Aorta (tissue), 5 donors: Measurements from ENCODE around the gene JMY. TPM values are rescaled to one million over a fixed set of nuclear protein-coding genes. Genes with fewer than 3 reads are reported as not detected.
A peak's percentile ranks its signal among the peaks of the same experiment; 100 is the strongest.
"Not testable (repeated sequence)": the region's sequence is repeated elsewhere in the genome, so short reads cannot be mapped to it uniquely, and the experiment has no call there.

ENCODE experiments used
- ATAC-seq: fragments of 200-7000 bp; cut with Tn5 transposase; one replicate; pipeline ENCODE4 v1.9.1; 2022; ENCODE audit warnings: moderate library complexity; ENCODE audit not compliant: low FRiP score
- DNase-seq, 2 donors: peaks; one replicate each; pipeline ENCODE4 v3.0.0-alpha.2; 2020
- H3K27ac ChIP-seq, 2 donors: one replicate each; pipeline ENCODE4 v1.5.1; 2013; ENCODE audit warnings: low read length in 2 of 2, mild to moderate bottlenecking in 2 of 2, moderate library complexity in 2 of 2, control low read depth in 1 of 2, inconsistent platforms in 1 of 2, low read depth in 1 of 2
- H3K27me3 ChIP-seq, 2 donors: one replicate each; pipeline ENCODE4 v1.6.1; 2013; ENCODE audit warnings: control low read depth in 1 of 2, low read length in 1 of 2, mild to moderate bottlenecking in 1 of 2, moderate library complexity in 1 of 2; ENCODE audit not compliant: insufficient read depth in 2 of 2, control insufficient read depth in 1 of 2
- H3K36me3 ChIP-seq, 2 donors: one replicate each; pipeline ENCODE4 v1.6.1; 2013; ENCODE audit warnings: control low read depth in 1 of 2, low read length in 1 of 2, mild to moderate bottlenecking in 1 of 2; ENCODE audit not compliant: insufficient read depth in 2 of 2, control insufficient read depth in 1 of 2
- H3K4me1 ChIP-seq, 2 donors: one replicate each; pipeline ENCODE4 v1.6.1; 2013; ENCODE audit warnings: low read length in 2 of 2, control low read depth in 1 of 2, mild to moderate bottlenecking in 1 of 2, moderate library complexity in 1 of 2; ENCODE audit not compliant: insufficient read depth in 2 of 2, control insufficient read depth in 1 of 2
- H3K4me3 ChIP-seq, 2 donors: one replicate each; pipeline ENCODE4 v1.5.1; 2013; ENCODE audit warnings: low read length in 2 of 2, control low read depth in 1 of 2, mild to moderate bottlenecking in 1 of 2
- H3K9me3 ChIP-seq: one replicate; pipeline ENCODE4 v1.6.1; 2013; ENCODE audit warnings: mild to moderate bottlenecking, low read length; ENCODE audit not compliant: control insufficient read depth
- WGBS, 2 donors: extraction: QIAGEN DNeasy Blood & Tissue Kit; methylation state at CpG; one replicate each; pipeline ENCODE4 v1.1.7; 2013; 5-methylcytosine and 5-hydroxymethylcytosine counted together
- intact Hi-C, 2 donors: fragments of 100-400 bp; cut with DNase I; formaldehyde crosslinking; loops; one replicate each; pipeline versions ENCODE4 v1.14.2 to v1.15.0; 2022
- polyA plus RNA-seq, 2 donors: library from polyadenylated mRNA; stranded (reverse); fragments of 200-250 nt; gene quantifications; one replicate each; pipeline ENCODE4 v1.2.3, GENCODE V29; 2013
- total RNA-seq, 2 donors: library from RNA; stranded (reverse); fragmentation: NEBNext Ultra II Directional; extraction: Animal tissue kit (Norgen Biotek cat#: 25700); gene quantifications; one replicate each; pipeline ENCODE4 v1.2.1, GENCODE V29; 2021
- donor health status: healthy with polysubstance abuse.
- donor health status: Bipolar disorder and iron deficiency.
- donor health status: DM: no; HTN: no; CAD: no.
- donor health status: DM: no; HTN: no; CAD: no.
- donor health status: DM: yes; HTN: yes; CAD: no.

JMY gene
- total and polyA plus RNA-seq, 4 donors, result 3.0 to 14.1 (median 8.3) TPM

DNA sequence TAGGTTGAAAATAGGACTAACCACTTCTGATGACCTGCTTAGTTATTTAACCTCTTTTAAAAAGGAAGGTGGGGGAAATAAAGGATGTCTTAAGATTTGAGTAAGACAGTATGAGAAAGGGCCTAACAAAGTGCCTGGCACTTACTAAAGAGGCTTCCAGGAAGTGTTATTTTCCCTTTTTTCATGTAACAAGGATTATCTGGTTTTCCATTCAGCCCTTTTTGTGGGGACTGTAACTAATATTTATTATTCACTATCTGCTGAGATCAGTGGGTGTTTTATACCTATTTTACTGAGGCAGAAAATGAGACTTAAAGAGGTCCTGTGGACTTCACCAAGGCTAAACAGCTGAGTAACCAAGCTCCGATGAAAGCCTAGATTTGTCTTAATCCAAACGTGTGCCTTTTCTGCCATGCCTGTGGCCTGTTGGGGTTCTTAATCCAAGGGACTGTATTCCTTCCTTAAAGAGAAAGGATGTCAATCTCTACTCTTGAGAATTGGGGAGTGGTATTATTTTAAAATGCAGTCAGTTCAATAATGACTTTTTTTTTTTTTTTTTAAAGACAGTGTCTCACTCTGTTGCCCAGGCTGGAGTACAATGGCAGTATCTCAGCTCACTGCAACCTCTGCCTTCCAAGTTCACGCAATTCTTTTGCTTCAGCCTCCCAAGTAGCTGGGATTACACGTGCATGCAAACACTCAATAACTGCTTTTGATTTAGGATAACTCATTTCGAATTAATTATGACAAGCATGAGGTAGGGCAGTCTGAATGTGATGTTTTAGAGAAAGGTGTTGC is 6.5 kb downstream of the JMY start:
- intact Hi-C loops, result no loop called here
- H3K9me3 ChIP-seq, result no peaks in the 10 kb centered on the region
- ATAC-seq, result no peak
- H3K27ac ChIP-seq, result no peak overlapping the region
- H3K36me3 ChIP-seq, result no peaks in the 10 kb centered on the region
- no peaks in the 10 kb centered on the region for H3K27me3 ChIP-seq
- H3K4me3 ChIP-seq, result no peak overlapping the region
- H3K4me1 ChIP-seq, result peaks cover 0 to 3% of the 10 kb centered on the region in 2 donors
- WGBS, 2 donors, result 81 to 84% methylated on average over 5 of the region's 5 CpGs
- DNase-seq, result no peak

DNA sequence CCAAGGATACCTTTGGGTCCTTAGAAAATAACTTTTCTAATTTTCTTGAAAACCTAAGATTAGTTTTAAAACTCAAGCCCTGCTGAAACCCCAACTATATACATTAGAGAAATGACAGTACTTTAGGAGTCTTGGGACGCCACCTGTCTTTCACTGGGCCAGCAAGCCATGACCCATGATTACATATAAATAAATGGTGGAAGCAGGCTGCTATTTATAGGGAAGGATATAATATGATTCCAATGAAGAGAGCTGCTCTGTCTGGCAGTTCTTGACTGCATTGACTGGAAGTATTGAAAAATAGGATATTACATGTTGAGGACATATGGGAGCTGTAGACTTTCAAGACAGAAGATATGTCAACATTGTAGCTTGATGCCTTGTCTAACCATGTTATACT is 7.3 kb downstream of the JMY start:
- no peaks in the 10 kb centered on the region for H3K27me3 ChIP-seq
- intact Hi-C loops, result no loop called here
- peaks cover 0 to 3% of the 10 kb centered on the region in 2 donors for H3K4me1 ChIP-seq
- H3K27ac ChIP-seq, result no peak overlapping the region
- ATAC-seq (no peak), DNase-seq (no peak)
- no peaks in the 10 kb centered on the region for H3K36me3 ChIP-seq
- H3K9me3 ChIP-seq, result no peaks in the 10 kb centered on the region
- H3K4me3 ChIP-seq, result no peak overlapping the region
- 97 to 100% methylated on average over 1 of the region's 1 CpG for WGBS, 2 donors

DNA sequence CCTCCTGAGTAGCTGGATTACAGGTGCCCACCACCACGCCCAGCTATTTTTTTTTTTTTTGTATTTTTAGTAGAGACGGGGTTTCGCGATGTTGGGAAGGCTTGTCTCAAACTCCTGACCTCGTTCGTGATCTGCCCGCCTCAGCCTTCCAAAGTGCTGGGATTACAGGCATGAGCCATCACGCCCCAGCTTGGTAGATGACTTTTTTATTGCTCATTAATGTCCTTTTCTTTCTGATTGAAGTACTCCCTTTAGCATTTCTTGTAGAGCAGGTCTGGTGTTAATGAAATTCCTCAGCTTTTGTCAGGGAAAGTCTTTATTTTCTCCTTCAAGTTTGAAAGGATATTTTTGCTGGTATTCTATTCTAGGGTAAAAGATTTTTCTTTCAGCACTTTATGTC is 18.1 kb downstream of the JMY start:
- H3K27ac ChIP-seq, H3K4me1 ChIP-seq, ATAC-seq, DNase-seq, intact Hi-C loops, H3K27me3 ChIP-seq, H3K36me3 ChIP-seq, H3K9me3 ChIP-seq, H3K4me3 ChIP-seq: not testable (repeated sequence)
- 90 to 94% methylated on average over 8 of the region's 8 CpGs for WGBS, 2 donors

DNA sequence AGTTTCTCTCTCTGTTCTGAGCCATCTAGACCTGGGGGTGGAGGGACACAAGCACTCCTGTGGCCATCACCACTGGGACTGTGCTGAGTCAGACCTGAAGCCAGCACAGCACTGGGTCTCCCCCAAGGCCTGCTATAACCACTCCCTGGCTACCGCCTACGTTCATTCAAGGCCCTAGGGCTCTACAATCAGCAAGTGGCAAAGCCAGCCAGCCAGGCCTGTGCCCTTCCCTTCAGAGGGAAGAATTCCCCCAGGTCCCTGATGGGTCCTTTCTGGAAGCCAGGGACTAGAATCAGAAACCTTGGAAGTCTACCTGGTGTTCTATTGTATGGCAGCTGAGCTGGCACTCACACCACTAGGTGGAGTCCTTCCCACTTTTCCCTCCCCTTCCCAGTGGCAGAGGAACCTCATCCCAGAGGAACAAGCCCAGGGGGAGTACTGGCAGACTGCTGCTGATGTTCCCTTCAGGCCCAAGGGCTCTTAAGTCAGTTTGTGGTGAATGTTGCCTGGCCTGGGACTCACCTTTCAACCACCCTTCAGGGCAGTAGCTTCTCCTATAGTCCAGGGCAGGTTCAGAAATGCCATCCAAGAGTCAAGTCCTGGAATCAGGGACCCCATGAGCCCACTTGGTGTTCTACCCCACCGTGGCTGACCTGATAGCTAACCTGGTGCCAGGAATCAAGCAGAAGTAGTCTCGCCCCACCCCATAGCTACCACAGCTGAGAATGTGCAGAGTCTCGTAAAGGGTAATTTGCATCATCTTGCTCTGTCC is 20.0 kb downstream of the JMY start:
- Histone ChIP-seq H3K4me1 (no peaks in the 10 kb centered on the region), H3K4me3 (no peak overlapping the region), H3K27me3 (no peaks in the 10 kb centered on the region), H3K27ac (no peak overlapping the region), H3K36me3 (no peaks in the 10 kb centered on the region), H3K9me3 (no peaks in the 10 kb centered on the region)
- DNase-seq, result no peak
- 94 to 95% methylated on average over 5 of the region's 5 CpGs for WGBS, 2 donors
- no peak for ATAC-seq
- intact Hi-C loops, result no loop called here

DNA sequence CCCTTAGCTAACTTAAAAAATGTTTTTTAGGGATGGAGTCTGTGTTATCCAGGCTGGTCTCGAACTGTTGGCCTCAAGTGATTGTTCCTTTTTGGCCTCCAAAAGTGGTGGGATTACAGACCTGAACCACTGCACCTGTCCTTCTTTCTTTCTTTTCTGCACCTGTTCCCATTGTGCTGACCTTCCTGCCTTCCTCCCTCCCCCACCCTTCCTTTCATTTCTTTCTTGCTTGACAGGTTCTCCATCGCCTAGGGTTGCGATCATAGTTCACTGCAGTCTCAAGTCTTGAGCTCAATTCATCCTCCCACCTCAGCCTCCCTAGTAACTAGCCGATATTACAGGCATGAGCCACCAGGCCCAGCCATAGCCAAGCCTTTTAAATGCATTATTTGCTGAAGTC is 20.6 kb downstream of the JMY start:
- Histone ChIP-seq H3K36me3 (no peaks in the 10 kb centered on the region), H3K4me3 (no peak overlapping the region), H3K4me1 (no peaks in the 10 kb centered on the region), H3K27me3 (no peaks in the 10 kb centered on the region), H3K27ac (no peak overlapping the region), H3K9me3 (no peaks in the 10 kb centered on the region)
- DNase-seq (no peak), ATAC-seq (no peak)
- intact Hi-C loops, result no loop called here
- WGBS, 2 donors, result 94 to 99% methylated on average over 4 of the region's 4 CpGs

DNA sequence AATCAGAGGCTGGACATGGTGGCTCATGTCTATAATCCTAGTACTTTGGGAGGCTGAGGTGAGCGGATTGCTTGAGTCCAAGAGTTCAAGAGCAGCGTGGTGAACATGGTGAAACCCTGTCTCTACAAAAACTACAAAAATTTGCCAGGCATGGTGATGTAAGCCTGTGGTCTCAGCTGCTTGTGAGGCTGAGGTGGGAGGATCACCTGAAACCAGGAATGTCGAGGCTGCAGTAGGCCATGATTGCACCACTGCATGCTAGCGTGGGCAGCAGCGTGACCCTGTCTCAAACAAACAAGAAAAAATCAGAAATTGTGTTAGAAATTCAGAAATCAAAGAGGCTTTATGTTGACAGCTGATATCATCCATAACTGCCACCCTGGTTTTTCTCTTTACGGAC is 21.4 kb downstream of the JMY start:
- Histone ChIP-seq H3K9me3 (no peaks in the 10 kb centered on the region), H3K27ac (no peak overlapping the region), H3K4me1 (no peaks in the 10 kb centered on the region), H3K27me3 (no peaks in the 10 kb centered on the region), H3K36me3 (no peaks in the 10 kb centered on the region), H3K4me3 (no peak overlapping the region)
- intact Hi-C loops, result no loop called here
- DNase-seq (no peak), ATAC-seq (no peak)
- WGBS, 2 donors, result 99% methylated on average over 6 of the region's 6 CpGs

DNA sequence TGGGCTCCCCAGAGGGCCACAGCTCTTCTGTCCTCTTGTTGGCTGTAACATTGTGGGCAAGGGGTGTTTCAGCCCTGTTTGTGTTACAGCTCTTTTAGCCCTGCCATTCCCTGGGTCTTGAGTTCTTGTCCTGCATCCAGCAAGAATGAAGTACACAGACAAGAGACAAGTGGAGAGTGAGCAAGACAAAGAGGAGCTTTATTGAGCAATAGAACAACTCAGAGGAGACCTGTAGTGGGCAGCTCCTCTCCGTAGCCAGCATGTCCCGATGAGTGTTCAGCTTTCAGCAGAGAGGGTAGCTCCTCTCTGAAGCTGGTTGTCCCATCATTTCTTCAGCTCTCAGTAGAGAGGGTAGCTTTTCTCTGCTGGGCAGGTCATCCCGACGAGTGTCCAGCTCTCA is 22.9 kb downstream of the JMY start:
- Histone ChIP-seq H3K9me3 (no peaks in the 10 kb centered on the region), H3K27ac (no peak overlapping the region), H3K36me3 (no peaks in the 10 kb centered on the region), H3K4me1 (no peaks in the 10 kb centered on the region), H3K4me3 (no peak overlapping the region), H3K27me3 (no peaks in the 10 kb centered on the region)
- intact Hi-C loops, result no loop called here
- no peak for DNase-seq
- ATAC-seq, result no peak
- 96 to 97% methylated on average over 4 of the region's 4 CpGs for WGBS, 2 donors

DNA sequence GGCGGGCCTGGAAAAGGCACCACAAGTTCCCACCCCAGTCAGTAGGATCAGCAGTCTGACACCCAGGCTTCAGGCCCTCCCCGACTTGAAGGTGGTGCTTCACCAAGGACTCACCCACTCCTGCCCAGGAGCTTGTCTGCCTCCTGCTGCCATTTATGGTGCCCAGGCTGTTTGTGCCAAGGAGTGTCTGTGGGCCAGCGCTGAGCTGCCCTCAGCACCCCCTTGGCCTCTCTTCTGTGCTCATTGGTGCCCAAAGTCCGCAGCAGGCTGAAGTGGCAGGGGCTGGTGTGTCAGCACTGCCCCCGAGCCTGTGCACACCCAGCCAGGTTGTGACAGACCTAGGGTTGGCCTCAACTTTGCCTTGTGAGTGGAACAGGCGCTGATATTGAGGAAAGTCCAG is 23.5 kb downstream of the JMY start:
- no peaks in the 10 kb centered on the region for H3K36me3 ChIP-seq
- no peaks in the 10 kb centered on the region for H3K27me3 ChIP-seq
- no peaks in the 10 kb centered on the region for H3K4me1 ChIP-seq
- H3K9me3 ChIP-seq, result no peaks in the 10 kb centered on the region
- WGBS, 2 donors, result 93% methylated on average over 6 of the region's 6 CpGs
- DNase-seq, result no peak
- H3K4me3 ChIP-seq, result no peak overlapping the region
- intact Hi-C loops, result no loop called here
- peak; percentile 24 for ATAC-seq
- no peak overlapping the region for H3K27ac ChIP-seq

DNA sequence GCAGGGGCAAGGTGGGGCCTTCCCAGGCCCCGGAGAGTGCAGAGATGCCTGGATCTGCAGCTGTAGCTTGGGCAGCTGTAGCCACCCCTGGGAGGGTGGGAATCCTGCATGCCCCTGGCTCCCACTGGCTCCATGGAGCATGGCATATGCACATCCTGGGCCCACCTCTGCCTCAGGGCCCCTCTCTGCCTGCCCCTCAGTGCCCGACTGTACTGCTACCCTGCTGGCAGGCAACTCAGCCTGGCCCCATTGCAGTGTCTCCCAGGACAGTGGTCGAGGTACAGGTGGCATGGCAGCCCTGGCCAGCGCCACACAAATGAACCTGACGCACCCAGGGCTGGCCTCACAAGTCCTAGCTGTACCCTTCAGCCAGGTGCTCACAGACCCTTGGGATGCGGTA is 23.9 kb downstream of the JMY start:
- 95 to 96% methylated on average over 6 of the region's 6 CpGs for WGBS, 2 donors
- no peak overlapping the region for H3K27ac ChIP-seq
- H3K4me1 ChIP-seq, result no peaks in the 10 kb centered on the region
- ATAC-seq (no peak), DNase-seq (no peak)
- intact Hi-C loops, result no loop called here
- no peaks in the 10 kb centered on the region for H3K27me3 ChIP-seq
- H3K9me3 ChIP-seq, result no peaks in the 10 kb centered on the region
- H3K4me3 ChIP-seq, result no peak overlapping the region
- H3K36me3 ChIP-seq, result no peaks in the 10 kb centered on the region
